Progenitor cell of endocrine pancreas (in vitro differentiated cells): Measurements from ENCODE around the gene KRTAP17-1. TPM values are rescaled to one million over a fixed set of nuclear protein-coding genes. Genes with fewer than 3 reads are reported as not detected.

Experiments
- DNase-seq: peaks from one replicate; pipeline ENCODE4 v3.0.0; 2021; ENCODE audit warnings: low spot score; ENCODE audit not compliant: unreplicated experiment
- H3K27ac Mint-ChIP-seq: 2 replicates; pipeline ENCODE4 v1.8.0; 2021; ENCODE audit warnings: mild to moderate bottlenecking, moderate library complexity, mixed read lengths
- H3K27me3 Mint-ChIP-seq: 2 replicates; pipeline ENCODE4 v1.8.0; 2021; ENCODE audit warnings: mixed read lengths
- H3K36me3 Mint-ChIP-seq: 2 replicates; pipeline ENCODE4 v1.8.0; 2022; ENCODE audit warnings: mixed read lengths; ENCODE audit not compliant: insufficient read depth
- H3K4me1 Mint-ChIP-seq: 2 replicates; pipeline ENCODE4 v1.8.0; 2021; ENCODE audit warnings: low read depth, mixed read lengths
- H3K4me3 Mint-ChIP-seq: 2 replicates; pipeline ENCODE4 v1.8.0; 2021; ENCODE audit warnings: low read depth, mild to moderate bottlenecking, moderate library complexity, mixed read lengths
- H3K9me3 Mint-ChIP-seq: 2 replicates; pipeline ENCODE4 v1.8.0; 2021; ENCODE audit warnings: low read depth, mixed read lengths
- long read RNA-seq: library from polyadenylated mRNA; unstranded; transcript quantifications from one replicate; pipeline ENCODE4 v2.0.0, GENCODE V29; 2020
- total RNA-seq: library from RNA; stranded (reverse); gene quantifications from 2 replicates; pipeline ENCODE4 v1.2.1, GENCODE V29; 2021
- TF ChIP-seq, protein P1 (sequence below): fragments of 200-600 bp; sonication (generic); IDR thresholded peaks from one replicate; pipeline ENCODE4 v1.5.0; 2021; ENCODE audit warnings: antibody characterized with exemption, mild to moderate bottlenecking; ENCODE audit not compliant: unreplicated experiment

The KRTAP17-1 gene
- total RNA-seq = not detected in 2 replicates
- long read RNA-seq = 0 reads

- H3K27ac Mint-ChIP-seq = no peak within 1 kb of the TSS
- peaks cover 13% of the 10 kb centered on the region for H3K9me3 Mint-ChIP-seq
- TF ChIP-seq, protein P1, sequence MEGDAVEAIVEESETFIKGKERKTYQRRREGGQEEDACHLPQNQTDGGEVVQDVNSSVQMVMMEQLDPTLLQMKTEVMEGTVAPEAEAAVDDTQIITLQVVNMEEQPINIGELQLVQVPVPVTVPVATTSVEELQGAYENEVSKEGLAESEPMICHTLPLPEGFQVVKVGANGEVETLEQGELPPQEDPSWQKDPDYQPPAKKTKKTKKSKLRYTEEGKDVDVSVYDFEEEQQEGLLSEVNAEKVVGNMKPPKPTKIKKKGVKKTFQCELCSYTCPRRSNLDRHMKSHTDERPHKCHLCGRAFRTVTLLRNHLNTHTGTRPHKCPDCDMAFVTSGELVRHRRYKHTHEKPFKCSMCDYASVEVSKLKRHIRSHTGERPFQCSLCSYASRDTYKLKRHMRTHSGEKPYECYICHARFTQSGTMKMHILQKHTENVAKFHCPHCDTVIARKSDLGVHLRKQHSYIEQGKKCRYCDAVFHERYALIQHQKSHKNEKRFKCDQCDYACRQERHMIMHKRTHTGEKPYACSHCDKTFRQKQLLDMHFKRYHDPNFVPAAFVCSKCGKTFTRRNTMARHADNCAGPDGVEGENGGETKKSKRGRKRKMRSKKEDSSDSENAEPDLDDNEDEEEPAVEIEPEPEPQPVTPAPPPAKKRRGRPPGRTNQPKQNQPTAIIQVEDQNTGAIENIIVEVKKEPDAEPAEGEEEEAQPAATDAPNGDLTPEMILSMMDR = no peak
- H3K27me3 Mint-ChIP-seq = peaks cover 19% of the 10 kb centered on the region
- no peak within 1 kb of the TSS for H3K4me3 Mint-ChIP-seq
- no peak for DNase-seq
- no peaks in the 10 kb centered on the region for H3K4me1 Mint-ChIP-seq
- no peaks in the 10 kb centered on the region for H3K36me3 Mint-ChIP-seq
Measured at GRCh38 chr17:41315204-41315794, at the start of gene KRTAP17-1. KRTAP17-1 (minus strand) TSS chr17:41315710; CDS start chr17:41315650, 60 bp downstream.

DNA sequence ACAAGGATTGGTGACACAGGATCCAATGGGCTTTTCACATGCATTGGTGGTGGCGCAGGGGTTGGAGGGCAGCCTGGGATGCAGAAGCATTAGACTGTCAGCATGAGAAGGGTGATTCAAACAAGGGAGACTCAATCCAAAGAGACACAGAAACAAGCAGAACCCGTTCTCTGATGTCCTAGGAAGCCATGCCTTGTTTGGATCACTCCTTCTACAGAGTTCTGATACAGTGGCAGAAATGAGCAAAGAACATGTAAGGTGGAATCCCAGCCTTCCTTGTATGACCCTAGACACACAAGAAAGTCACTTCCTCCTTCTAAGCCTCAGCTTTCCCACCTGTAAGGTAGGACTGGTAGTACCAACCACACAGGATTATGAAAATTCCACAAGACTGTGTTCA lies 48.4 kb upstream of the KRTAP17-1 start:
- no peaks in the 10 kb centered on the region for H3K9me3 Mint-ChIP-seq
- TF ChIP-seq, protein P1 = no peak
- DNase-seq = no peak
- no peaks in the 10 kb centered on the region for H3K36me3 Mint-ChIP-seq
- H3K27ac Mint-ChIP-seq = no peak overlapping the region
- H3K27me3 Mint-ChIP-seq = peaks cover 4% of the 10 kb centered on the region
- no peak overlapping the region for H3K4me3 Mint-ChIP-seq
- no peaks in the 10 kb centered on the region for H3K4me1 Mint-ChIP-seq

- no peak overlapping the region for H3K4me3 Mint-ChIP-seq
Measured at GRCh38 chr17:41360296-41360995, 44.9 kb upstream of the KRTAP17-1 start.

DNA sequence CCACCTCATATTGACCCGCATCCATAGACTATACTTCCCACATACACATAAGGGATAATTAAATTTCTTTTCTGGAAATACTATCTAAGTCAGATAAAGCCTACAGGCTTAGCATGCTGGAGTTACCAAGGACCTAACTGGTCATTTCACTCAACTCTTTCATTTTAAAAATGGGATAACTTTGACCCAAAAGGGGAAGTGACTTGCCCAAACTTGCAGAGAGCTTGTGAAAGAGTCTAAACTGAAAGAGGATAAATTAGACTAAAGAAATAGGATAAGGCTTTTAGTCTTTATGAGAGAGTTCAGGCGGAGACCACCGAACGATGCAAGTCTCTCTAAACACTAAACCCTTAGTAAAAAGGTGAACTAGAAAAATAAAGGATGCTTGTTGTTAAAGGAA lies 39.0 kb upstream of the KRTAP17-1 start:
- TF ChIP-seq, protein P1 = no peak
- Mint-ChIP-seq H3K4me3 (no peak overlapping the region), H3K9me3 (peaks cover 8% of the 10 kb centered on the region), H3K27ac (no peak overlapping the region), H3K4me1 (no peaks in the 10 kb centered on the region), H3K27me3 (peaks cover 19% of the 10 kb centered on the region), H3K36me3 (no peaks in the 10 kb centered on the region)
- no peak for DNase-seq

More at GRCh38 chr17:41360296-41360995, 44.9 kb upstream of the KRTAP17-1 start:
- no peaks in the 10 kb centered on the region for H3K36me3 Mint-ChIP-seq
- H3K9me3 Mint-ChIP-seq = peaks cover 8% of the 10 kb centered on the region
- TF ChIP-seq, protein P1 = no peak
- H3K27ac Mint-ChIP-seq = no peak overlapping the region
- H3K27me3 Mint-ChIP-seq = peaks cover 6% of the 10 kb centered on the region
- no peak for DNase-seq
- H3K4me1 Mint-ChIP-seq = no peaks in the 10 kb centered on the region

DNA sequence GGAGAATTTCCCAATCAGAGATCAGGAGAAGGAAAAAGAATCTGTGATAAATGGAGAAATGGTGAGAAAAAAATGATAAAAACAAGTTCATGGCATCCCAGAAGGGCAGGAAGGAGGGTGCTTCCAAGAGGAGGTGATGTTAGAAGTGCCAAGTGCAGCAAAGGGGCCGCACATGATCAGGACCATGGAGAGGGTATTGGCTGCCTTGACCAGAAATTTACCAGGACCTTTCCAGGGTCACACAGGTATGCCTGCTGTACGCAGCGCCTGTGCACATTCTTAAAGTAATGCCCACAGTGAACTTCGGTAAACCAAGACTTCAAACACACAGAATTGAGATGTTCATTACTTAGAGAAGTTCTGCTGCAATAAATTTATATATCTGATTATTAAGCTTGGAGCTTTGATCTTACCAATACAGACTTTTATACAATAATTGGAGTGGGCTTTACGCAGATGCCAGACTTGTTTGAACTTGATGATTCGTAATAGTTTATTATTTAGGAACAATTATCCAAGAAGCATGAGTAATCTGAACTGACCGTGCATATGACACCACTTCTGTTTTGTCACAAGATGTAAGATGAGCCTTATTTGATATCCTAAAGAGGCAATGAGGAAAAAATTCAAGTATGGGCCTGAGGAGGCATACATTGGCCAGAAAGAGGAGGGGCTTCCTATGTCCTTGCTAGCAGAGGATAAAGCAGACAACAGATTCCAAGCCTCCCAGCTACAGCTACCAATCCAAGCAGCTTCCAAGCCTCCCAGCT lies 37.3 kb upstream of the KRTAP17-1 start:
- DNase-seq = no peak
- no peak overlapping the region for H3K27ac Mint-ChIP-seq
- no peaks in the 10 kb centered on the region for H3K4me1 Mint-ChIP-seq
- peaks cover 19% of the 10 kb centered on the region for H3K27me3 Mint-ChIP-seq
- H3K4me3 Mint-ChIP-seq = no peak overlapping the region
- H3K9me3 Mint-ChIP-seq = peaks cover 8% of the 10 kb centered on the region
- no peaks in the 10 kb centered on the region for H3K36me3 Mint-ChIP-seq
- TF ChIP-seq, protein P1 = no peak
